Mucosa of stomach (tissue), 1 donor: ENCODE data around the gene CDH12.
"Not testable (repeated sequence)": the region's sequence is repeated elsewhere in the genome, so short reads cannot be mapped to it uniquely, and the experiment has no call there.

Source experiments
- H3K27me3 ChIP-seq: one replicate; pipeline ENCODE4 v1.7.0; 2013; ENCODE audit warnings: mild to moderate bottlenecking, low read length; ENCODE audit not compliant: control insufficient read depth, insufficient read depth
- H3K36me3 ChIP-seq: one replicate; pipeline ENCODE4 v1.7.0; 2013; ENCODE audit warnings: low read length; ENCODE audit not compliant: control insufficient read depth, insufficient read depth
- H3K4me1 ChIP-seq: one replicate; pipeline ENCODE4 v1.7.0; 2013; ENCODE audit warnings: mild to moderate bottlenecking, low read length; ENCODE audit not compliant: control insufficient read depth, insufficient read depth
- H3K4me3 ChIP-seq: one replicate; pipeline ENCODE4 v1.7.0; 2013; ENCODE audit warnings: low read length
- H3K9ac ChIP-seq: one replicate; pipeline ENCODE4 v1.7.0; 2013; ENCODE audit warnings: mild to moderate bottlenecking, low read length, moderate library complexity
- H3K9me3 ChIP-seq: one replicate; pipeline ENCODE4 v1.7.0; 2013; ENCODE audit warnings: mild to moderate bottlenecking, low read length, moderate library complexity; ENCODE audit not compliant: control insufficient read depth
- donor health status: Pancreatic carcinoma.

CDH12 gene

DNA sequence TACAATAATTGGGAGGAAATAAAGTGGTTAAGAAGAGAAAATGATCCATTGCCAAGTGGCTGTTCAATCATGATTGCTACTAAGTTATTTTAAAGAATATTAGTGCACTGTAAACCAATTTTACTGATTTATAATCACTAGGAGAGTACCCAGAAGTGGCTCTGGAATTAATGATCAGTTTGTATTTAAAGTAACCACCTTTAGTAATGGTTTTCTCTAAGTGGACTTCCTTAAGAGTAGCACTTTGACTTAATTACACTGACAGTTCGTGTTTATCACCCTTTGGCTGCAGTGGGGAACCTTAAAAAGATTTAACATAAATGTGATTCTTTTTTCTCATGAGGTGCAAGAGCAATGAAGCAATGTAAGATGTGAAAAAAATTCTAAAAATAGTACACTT, 310.8 kb downstream of the CDH12 start:
- H3K4me3 ChIP-seq, result no peak overlapping the region
- H3K36me3 ChIP-seq, result no peaks in the 10 kb centered on the region
- H3K9me3 ChIP-seq, result no peaks in the 10 kb centered on the region
- H3K27me3 ChIP-seq, result no peaks in the 10 kb centered on the region
- no peak overlapping the region for H3K9ac ChIP-seq
- H3K4me1 ChIP-seq, result no peaks in the 10 kb centered on the region

DNA sequence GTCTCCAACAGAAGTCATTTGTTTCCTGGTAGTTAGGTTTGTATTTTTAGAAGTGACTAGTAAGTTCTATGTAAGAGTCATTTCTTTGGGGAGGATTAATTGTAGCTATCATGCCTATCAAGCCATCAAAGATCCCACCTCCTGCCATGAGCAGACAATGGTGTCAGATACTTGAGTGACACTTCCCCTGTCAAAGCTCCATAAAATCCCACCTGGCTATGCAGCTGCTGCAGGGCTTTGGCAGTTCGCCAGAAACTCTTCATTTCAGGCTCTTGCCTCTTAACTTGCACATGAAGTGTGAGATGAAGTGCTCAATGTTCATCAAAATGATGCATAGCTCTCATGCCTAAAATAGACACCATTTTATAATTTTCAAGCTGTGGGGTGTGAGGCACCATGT, 312.1 kb downstream of the CDH12 start:
- Histone ChIP-seq H3K9me3 (no peaks in the 10 kb centered on the region), H3K4me3 (no peak overlapping the region), H3K9ac (no peak overlapping the region)

GRCh38 chr5:22539762-22540161, 313.4 kb downstream of the CDH12 start:
- no peaks in the 10 kb centered on the region for H3K27me3 ChIP-seq
- H3K4me3 ChIP-seq, result no peak overlapping the region
- no peaks in the 10 kb centered on the region for H3K36me3 ChIP-seq
- H3K9ac ChIP-seq, result no peak overlapping the region
- no peaks in the 10 kb centered on the region for H3K9me3 ChIP-seq
- H3K4me1 ChIP-seq, result no peaks in the 10 kb centered on the region

More for the DNA sequence above, 312.1 kb downstream of the CDH12 start:
- Histone ChIP-seq H3K27me3 (no peaks in the 10 kb centered on the region), H3K36me3 (no peaks in the 10 kb centered on the region), H3K4me1 (no peaks in the 10 kb centered on the region)

- H3K27me3 ChIP-seq, result no peaks in the 10 kb centered on the region
- no peak overlapping the region for H3K4me3 ChIP-seq
- no peaks in the 10 kb centered on the region for H3K4me1 ChIP-seq
- no peak overlapping the region for H3K9ac ChIP-seq
- no peaks in the 10 kb centered on the region for H3K9me3 ChIP-seq
- no peaks in the 10 kb centered on the region for H3K36me3 ChIP-seq
Measured at GRCh38 chr5:22531986-22532385, 321.2 kb downstream of the CDH12 start.

DNA sequence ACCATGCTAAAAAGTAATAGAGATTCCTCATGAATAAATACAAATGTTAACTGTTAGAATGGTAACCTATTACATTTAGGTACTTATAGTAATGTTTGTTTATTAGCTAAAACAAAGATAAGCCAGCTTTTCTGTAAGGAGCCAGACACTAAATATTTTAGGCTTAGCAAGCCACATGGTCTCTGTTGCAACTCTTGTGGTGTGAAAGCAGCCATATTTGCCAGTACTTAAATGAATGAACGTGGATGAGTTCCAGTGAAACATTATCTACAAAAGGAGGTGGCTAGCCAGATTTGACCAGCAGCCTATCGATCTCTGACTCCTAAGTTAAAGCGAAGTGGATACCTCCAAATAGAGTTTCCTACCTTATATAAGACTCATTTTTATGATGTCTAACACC, 331.6 kb downstream of the CDH12 start:
- no peak overlapping the region for H3K9ac ChIP-seq
- H3K36me3 ChIP-seq, result no peaks in the 10 kb centered on the region
- no peak overlapping the region for H3K4me3 ChIP-seq
- H3K4me1 ChIP-seq, result no peaks in the 10 kb centered on the region
- no peaks in the 10 kb centered on the region for H3K27me3 ChIP-seq
- H3K9me3 ChIP-seq, result no peaks in the 10 kb centered on the region

DNA sequence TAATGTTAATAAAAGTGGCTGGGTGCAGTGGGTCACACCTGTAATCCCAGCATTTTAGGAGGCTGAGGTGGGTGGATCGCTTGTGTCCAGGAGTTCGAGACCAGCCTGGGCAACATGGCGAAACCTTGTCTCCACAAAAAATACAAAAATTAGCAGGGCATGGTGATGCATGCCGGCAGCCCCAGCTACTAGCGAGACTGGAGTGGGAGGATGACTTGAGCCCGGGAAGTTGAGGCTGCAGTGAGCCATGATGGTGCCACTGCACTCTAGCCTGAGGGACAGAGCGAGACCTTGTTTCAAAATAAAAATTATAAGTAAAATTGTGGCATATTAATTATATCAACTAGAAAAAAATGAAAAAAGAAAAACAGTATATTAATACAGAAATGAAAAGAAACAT, 336.6 kb downstream of the CDH12 start:
- not testable (repeated sequence) for H3K36me3 ChIP-seq, H3K4me3 ChIP-seq, H3K4me1 ChIP-seq, H3K9me3 ChIP-seq, H3K27me3 ChIP-seq, H3K9ac ChIP-seq

DNA sequence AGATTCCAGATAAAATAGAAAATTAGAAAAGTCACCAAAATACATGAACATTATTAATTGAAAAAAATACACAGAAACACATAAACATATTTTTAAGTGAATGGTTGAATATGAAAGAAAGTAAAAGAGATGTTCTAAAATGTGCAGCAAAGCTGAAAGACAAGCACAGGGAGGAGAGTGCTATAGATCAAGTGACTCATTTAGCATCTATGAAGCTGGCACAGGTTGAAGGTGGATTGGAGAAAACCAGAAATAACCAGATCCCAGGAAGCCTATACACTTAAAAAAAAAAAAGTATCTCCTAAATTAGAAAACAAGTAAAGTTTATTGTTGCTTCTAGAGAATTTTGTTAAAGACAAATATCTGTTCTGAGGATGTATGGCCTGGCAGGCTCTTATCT, 338.9 kb downstream of the CDH12 start:
- Histone ChIP-seq H3K4me1 (no peaks in the 10 kb centered on the region), H3K4me3 (no peak overlapping the region), H3K9me3 (no peaks in the 10 kb centered on the region), H3K36me3 (no peaks in the 10 kb centered on the region), H3K27me3 (no peaks in the 10 kb centered on the region), H3K9ac (no peak overlapping the region)

DNA sequence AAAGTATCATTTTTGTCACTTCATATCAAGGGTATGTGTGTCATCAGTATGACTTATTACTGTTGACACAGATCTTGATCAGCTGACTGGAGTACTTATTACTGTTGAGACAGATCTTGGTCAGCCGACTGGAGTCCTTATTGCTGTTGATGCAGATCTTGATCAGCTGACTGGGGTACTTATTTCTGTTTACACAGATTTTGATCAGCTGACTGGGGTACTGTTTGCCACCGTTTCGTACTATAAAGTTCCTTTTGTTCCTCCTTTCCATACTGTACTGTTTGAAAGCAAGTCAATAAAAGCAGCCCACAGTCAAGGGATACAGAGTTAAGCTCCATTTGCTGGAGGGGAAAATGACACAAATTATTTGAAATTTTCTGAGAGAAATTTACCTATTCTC, 347.3 kb downstream of the CDH12 start:
- Histone ChIP-seq H3K4me1 (no peaks in the 10 kb centered on the region), H3K27me3 (no peaks in the 10 kb centered on the region)

GRCh38 chr5:22504411-22504810, 348.7 kb downstream of the CDH12 start:
- no peak overlapping the region for H3K9ac ChIP-seq
- no peaks in the 10 kb centered on the region for H3K9me3 ChIP-seq
- H3K36me3 ChIP-seq, result no peaks in the 10 kb centered on the region
- H3K4me3 ChIP-seq, result no peak overlapping the region
- H3K4me1 ChIP-seq, result no peaks in the 10 kb centered on the region
- no peaks in the 10 kb centered on the region for H3K27me3 ChIP-seq

More for the DNA sequence above, 347.3 kb downstream of the CDH12 start:
- no peaks in the 10 kb centered on the region for H3K9me3 ChIP-seq
- no peak overlapping the region for H3K9ac ChIP-seq
- H3K4me3 ChIP-seq, result no peak overlapping the region
- no peaks in the 10 kb centered on the region for H3K36me3 ChIP-seq

DNA sequence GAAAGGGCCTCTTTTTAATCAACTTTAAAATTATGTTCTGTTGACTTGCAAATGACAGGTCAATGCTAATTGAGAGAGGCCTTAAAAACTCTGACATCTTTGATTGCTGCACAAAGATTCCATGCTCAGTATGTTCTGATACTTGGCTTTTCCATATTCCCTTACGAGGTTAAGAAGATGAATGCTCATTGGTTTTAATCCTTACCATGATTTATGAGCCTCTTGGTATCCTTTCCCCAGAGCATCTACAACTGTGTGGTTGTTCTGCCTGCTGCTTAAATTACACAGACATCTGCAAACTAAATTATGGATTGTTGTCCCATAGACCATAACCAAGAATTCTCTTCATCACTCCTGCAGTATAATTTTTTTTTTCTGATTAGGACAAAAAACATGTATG, 352.6 kb downstream of the CDH12 start:
- Histone ChIP-seq H3K9ac (no peak overlapping the region), H3K9me3 (no peaks in the 10 kb centered on the region), H3K27me3 (no peaks in the 10 kb centered on the region), H3K4me3 (no peak overlapping the region), H3K36me3 (no peaks in the 10 kb centered on the region), H3K4me1 (no peaks in the 10 kb centered on the region)

- no peaks in the 10 kb centered on the region for H3K4me1 ChIP-seq
- no peaks in the 10 kb centered on the region for H3K27me3 ChIP-seq
- H3K9ac ChIP-seq, result no peak overlapping the region
- H3K9me3 ChIP-seq, result no peaks in the 10 kb centered on the region
- no peak overlapping the region for H3K4me3 ChIP-seq
- H3K36me3 ChIP-seq, result no peaks in the 10 kb centered on the region
Measured at GRCh38 chr5:22496666-22497065, 356.5 kb downstream of the CDH12 start.

DNA sequence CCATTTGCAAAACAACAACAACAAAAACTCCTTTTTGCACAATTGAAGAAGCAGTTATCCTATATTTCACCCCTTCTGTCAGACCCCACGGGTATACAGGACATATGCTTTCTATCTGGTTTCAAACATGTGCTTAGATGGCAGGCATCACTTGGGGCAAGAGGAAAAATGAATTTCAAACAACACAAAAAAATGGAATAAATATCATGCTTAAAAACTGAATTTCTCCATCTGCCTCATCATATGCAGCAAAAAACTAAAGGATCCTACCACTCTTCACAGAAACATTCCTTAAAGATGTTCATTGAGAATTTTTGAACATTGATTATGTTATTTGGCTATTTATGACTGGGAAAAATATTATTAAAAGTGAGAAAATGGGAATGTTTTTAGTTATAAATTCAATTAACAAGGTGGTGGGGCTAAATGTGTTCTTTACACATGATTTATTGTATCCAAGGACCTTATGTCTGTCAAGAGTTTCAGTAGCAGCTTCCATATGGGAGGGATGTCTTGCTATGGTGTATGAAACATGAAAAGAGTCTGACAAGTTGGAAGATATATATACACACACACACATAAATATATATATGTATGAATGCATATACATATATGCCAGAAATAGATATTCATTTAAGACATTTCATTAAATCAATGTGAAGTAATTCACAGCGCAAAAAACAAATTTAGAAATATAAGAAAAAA, 358.0 kb downstream of the CDH12 start:
- H3K9me3 ChIP-seq, result no peaks in the 10 kb centered on the region
- H3K27me3 ChIP-seq, result no peaks in the 10 kb centered on the region
- H3K9ac ChIP-seq, result no peak overlapping the region
- H3K4me3 ChIP-seq, result no peak overlapping the region
- no peaks in the 10 kb centered on the region for H3K4me1 ChIP-seq
- H3K36me3 ChIP-seq, result no peaks in the 10 kb centered on the region

GRCh38 chr5:22488427-22488826, 364.7 kb downstream of the CDH12 start:
- H3K4me1 ChIP-seq, result no peaks in the 10 kb centered on the region
- H3K9me3 ChIP-seq, result no peaks in the 10 kb centered on the region
- no peak overlapping the region for H3K4me3 ChIP-seq
- H3K9ac ChIP-seq, result no peak overlapping the region
- no peaks in the 10 kb centered on the region for H3K36me3 ChIP-seq
- H3K27me3 ChIP-seq, result no peaks in the 10 kb centered on the region
